ENCODE data around the gene NEDD4L. TPM values are rescaled to one million over a fixed set of nuclear protein-coding genes. Genes with fewer than 3 reads are reported as not detected.

Gene NEDD4L
- total and polyA plus RNA-seq, 7 donors, result 14.8 to 28.0 (median 19.6) TPM

DNA sequence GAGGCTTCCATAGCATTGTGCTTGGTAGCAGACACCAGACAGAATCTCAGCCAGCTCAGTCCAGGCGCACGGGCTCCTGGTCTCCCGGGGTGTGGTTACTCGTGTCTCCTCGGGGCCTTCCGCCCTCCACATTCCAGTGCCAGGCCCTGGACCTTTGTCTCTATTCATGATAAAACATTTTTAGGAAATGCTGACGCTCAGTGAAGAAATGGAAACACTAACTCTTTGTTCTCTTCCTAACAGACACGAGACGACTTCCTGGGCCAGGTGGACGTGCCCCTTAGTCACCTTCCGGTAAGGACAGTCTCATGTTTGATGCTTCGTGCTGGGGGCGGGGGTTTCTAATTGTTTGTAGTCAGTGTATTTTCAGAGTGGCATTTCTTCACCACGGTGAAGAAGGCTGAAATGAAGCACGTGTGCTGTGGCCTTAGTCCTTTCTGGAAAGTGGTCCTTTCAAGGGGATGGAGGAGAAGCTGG, 271.8 kb downstream of the NEDD4L start:
- peak overlapping the region; percentile 27 for H3K27ac ChIP-seq
- H3K4me3 ChIP-seq, result no peak overlapping the region
- intact Hi-C loops (cut with DNase I), result loop anchor here in 1 of 2 donors (5.0 kb wide), 1 partner anchor 63 kb away; no protein-coding TSS in a partner anchor
- no peaks in the 10 kb centered on the region for H3K27me3 ChIP-seq (ENCODE audit: insufficient read depth in 3 of 3, low read length in 2 of 3)
- peaks cover 49% of the 10 kb centered on the region for H3K4me1 ChIP-seq
- no peaks in the 10 kb centered on the region for H3K9me3 ChIP-seq
- ATAC-seq, result peak in 1 of 4 donors; percentile 20
- DNase-seq, result no peak
- TF ChIP-seq, protein P1, sequence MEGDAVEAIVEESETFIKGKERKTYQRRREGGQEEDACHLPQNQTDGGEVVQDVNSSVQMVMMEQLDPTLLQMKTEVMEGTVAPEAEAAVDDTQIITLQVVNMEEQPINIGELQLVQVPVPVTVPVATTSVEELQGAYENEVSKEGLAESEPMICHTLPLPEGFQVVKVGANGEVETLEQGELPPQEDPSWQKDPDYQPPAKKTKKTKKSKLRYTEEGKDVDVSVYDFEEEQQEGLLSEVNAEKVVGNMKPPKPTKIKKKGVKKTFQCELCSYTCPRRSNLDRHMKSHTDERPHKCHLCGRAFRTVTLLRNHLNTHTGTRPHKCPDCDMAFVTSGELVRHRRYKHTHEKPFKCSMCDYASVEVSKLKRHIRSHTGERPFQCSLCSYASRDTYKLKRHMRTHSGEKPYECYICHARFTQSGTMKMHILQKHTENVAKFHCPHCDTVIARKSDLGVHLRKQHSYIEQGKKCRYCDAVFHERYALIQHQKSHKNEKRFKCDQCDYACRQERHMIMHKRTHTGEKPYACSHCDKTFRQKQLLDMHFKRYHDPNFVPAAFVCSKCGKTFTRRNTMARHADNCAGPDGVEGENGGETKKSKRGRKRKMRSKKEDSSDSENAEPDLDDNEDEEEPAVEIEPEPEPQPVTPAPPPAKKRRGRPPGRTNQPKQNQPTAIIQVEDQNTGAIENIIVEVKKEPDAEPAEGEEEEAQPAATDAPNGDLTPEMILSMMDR (IDR thresholded peaks at IDR 0.05), result no peak
- 50 to 59% (median 52%) methylated on average over 15 of the region's 15 CpGs for WGBS, 3 donors
- no peaks in the 10 kb centered on the region for H3K36me3 ChIP-seq (ENCODE audit: insufficient read depth in 1 of 2, low read depth in 1 of 2)

- 51 to 69% (median 59%) methylated on average over 16 of the region's 16 CpGs for WGBS, 3 donors
These were observed 272.6 kb downstream of the NEDD4L start for GRCh38 chr18:58316396-58317342.

GRCh38 chr18:58319719-58320118, 275.7 kb downstream of the NEDD4L start:
- DNase-seq (no peak), ATAC-seq (no peak)
- TF ChIP-seq, protein P1 (IDR thresholded peaks at IDR 0.05), result no peak
- peaks cover 35% of the 10 kb centered on the region for H3K4me1 ChIP-seq
- intact Hi-C loops (cut with DNase I), result loop anchor here (5.0 kb wide), 4 partner anchors 67 to 272 kb away; no protein-coding TSS in a partner anchor
- no peaks in the 10 kb centered on the region for H3K27me3 ChIP-seq (ENCODE audit: insufficient read depth in 3 of 3, low read length in 2 of 3)
- no peak overlapping the region for H3K27ac ChIP-seq
- no peak overlapping the region for H3K4me3 ChIP-seq
- 43 to 84% (median 44%) methylated on average over 2 of the region's 2 CpGs for WGBS, 3 donors
- no peaks in the 10 kb centered on the region for H3K9me3 ChIP-seq
- peaks cover 0 to 15% of the 10 kb centered on the region in 2 donors for H3K36me3 ChIP-seq (ENCODE audit: insufficient read depth in 1 of 2, low read depth in 1 of 2)

More at GRCh38 chr18:58316396-58317342, 272.6 kb downstream of the NEDD4L start:
- DNase-seq (no peak), ATAC-seq (no peak)
- H3K27ac ChIP-seq, result peak overlapping the region; percentile 27
- H3K9me3 ChIP-seq, result no peaks in the 10 kb centered on the region
- TF ChIP-seq, protein P1 (IDR thresholded peaks at IDR 0.05), result no peak
- H3K4me3 ChIP-seq, result no peak overlapping the region
- peaks cover 47% of the 10 kb centered on the region for H3K4me1 ChIP-seq
- H3K36me3 ChIP-seq (ENCODE audit: insufficient read depth in 1 of 2, low read depth in 1 of 2), result no peaks in the 10 kb centered on the region
- H3K27me3 ChIP-seq (ENCODE audit: insufficient read depth in 3 of 3, low read length in 2 of 3), result no peaks in the 10 kb centered on the region
- intact Hi-C loops (cut with DNase I), result loop anchor here in 1 of 2 donors (5.0 kb wide), 1 partner anchor 64 kb away; no protein-coding TSS in a partner anchor

DNA sequence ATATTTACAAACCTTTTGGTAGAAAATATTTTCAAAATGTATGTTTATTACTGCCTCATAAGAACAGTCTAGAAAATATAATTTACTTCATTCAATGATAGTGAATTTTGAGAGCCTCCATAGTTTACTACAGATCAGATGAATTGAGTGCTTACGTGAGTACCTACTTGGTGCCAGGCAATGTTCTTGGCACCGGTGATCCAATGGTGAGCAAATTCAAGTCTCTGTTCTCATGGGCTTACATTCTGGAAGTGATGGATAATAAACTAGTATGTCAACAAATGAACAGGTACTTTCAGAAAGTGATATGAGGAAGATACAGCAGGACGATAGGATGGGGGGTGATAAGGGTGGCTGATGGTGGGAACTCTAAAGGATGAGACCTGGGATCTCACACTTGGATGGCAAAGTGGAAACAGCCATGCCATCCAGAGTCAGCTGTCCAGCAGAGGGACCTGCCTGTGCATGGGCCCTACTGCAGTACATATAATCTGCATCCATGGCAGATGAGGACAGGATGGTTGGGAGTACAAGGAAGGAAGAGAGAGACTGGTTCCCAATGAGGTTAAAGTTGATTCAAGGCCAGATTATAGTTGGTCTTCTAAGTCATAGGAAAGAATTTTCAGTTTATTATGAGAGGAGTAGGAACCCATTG, 277.0 kb downstream of the NEDD4L start:
- WGBS, 3 donors, result 38 to 69% (median 46%) methylated on average over 3 of the region's 3 CpGs
- H3K9me3 ChIP-seq, result no peaks in the 10 kb centered on the region
- intact Hi-C loops (cut with DNase I), result loop anchor here (1.0 to 5.0 kb wide), 4 partner anchors 35 to 274 kb away; no protein-coding TSS in a partner anchor
- DNase-seq (no peak), ATAC-seq (peak; percentile 36 to 60 (median 48))
- H3K27me3 ChIP-seq (ENCODE audit: insufficient read depth in 3 of 3, low read length in 2 of 3), result no peaks in the 10 kb centered on the region
- peaks cover 22% of the 10 kb centered on the region for H3K4me1 ChIP-seq
- TF ChIP-seq, protein P1 (IDR thresholded peaks at IDR 0.05), result no peak
- H3K27ac ChIP-seq, result peak overlapping the region; percentile 79
- no peak overlapping the region for H3K4me3 ChIP-seq
- peaks cover 0 to 28% of the 10 kb centered on the region in 2 donors for H3K36me3 ChIP-seq (ENCODE audit: insufficient read depth in 1 of 2, low read depth in 1 of 2)

All from psoas muscle (tissue), 8 donors.